ENCODE results near the gene TMEM238L.

TMEM238L gene

DNA sequence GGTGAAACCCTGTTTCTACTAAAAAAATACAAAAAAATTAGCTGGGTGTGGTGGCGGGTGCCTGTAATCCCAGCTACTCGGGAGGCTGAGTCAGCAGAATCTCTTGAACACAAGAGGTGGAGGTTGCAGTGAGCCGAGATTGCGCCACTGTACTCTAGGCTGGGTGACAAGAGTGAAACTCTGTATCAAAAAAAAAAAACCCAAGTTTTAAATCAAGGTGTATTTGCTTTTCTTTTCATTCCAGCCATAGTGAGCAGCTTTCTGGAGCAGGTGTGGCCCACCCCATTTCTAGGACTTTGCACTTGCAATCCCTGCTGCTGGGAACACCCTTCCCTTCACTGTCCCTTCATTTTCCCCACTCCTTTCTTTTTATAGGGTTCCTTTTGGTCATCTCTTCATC lies 28.8 kb downstream of the TMEM238L start:
- DNase-seq (ENCODE audit: low read depth in 3 of 3): no peak

DNA sequence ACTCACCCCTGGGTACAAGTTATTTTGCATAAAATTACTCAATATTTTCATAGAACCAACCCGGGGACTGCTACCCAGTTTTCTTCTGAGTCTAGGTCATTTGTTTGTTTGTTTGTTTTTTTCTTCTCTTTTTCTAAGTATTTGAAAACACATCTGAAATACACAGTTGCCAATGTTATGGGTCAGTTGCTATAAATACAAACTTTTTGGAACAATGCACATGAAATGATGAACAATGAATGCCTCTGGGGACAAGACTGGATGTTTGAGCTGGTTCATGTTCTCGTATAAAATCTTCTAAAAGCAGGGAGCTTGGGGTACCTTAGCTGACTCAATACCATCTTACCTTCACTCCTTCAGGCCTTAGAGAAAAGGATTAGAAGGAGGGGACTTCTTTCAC lies 30.5 kb downstream of the TMEM238L start:
- DNase-seq (ENCODE audit: low read depth in 3 of 3): no peak

DNA sequence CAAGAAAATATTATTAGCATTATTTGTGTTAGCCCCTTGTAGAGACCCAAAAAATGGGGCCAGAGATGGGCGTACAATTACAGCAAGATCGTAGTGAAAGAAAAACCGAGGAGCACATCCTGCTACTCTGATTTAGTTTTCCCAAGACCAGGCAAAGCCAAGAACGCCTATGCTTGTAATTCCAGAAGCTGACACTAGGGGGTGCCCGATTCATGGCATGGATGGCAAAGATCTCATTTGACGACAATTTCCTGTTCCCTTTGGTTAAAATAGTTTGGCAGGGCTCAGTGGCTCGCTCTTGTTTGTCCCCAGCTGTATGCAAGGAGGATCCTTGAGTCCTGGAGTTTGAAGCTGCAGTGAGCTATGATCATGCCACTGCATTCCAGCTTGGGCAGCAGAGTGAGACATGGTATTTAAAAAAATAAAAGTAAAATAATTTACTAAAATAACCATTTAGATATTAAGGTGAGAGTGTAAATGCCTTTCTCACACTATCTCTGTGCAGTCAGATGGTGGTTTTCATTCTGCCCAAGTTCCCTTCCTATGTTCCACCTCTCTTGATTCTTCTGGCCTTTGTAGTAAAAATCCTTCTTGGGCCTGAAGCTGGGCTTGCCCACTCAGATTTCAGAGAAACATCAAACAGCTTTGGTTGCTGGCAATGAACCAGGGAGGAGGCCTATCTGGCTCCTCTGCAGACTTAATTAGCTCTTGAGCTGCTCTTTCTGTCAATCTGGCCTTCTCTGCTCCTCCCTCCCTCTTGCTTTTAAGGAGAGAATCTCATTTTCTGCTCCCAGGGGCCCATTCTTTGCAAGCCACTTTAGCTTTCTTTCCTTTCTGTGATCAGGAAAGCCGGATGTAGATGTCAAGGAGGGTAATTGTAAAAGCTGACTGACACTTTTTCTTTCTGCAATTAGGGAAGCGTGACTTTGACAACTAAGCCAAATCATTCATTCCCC lies 31.2 kb downstream of the TMEM238L start:
- DNase-seq (ENCODE audit: low read depth in 3 of 3): peak in 1 of 3 experiments; percentile 4

DNA sequence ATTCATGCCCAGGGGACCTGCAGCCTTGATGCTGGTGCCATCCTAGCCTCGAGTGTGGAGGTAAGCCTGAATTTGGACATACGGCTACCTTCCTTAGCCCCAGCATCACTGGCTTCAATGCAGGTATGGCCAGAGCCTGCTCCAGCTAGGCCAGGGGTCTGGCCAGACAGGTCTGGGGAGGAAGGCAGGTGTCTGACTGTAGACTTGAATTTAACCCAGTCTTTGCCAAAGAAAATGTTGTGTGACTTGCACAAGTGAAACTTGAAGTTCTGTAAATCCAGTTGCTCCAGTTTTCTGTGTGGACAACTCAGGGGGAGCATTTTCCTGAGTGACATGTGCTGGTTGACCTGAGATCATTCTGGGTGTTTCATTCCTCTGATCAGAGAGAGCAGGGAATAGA lies 32.8 kb downstream of the TMEM238L start:
- no peak for DNase-seq (ENCODE audit: low read depth in 3 of 3)

DNA sequence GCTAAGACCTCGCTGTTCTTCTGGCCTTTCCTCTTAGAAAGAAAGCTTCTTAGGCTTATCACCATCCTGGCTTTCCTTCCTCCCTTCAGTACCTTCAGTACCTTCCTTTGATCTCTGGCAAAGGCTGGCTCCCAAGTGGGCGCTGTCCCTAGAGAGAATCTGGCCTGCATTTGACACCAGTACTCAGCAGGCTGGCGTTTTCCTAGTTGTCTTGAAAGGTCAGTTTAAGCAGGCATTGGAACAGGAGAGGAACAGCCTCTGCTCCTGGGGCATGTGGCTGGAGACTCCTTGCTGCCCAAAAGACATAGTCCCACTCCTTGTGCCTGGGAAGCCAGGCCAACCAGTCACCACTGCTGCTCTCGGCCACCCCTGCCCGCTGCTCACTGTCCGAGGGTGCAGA lies 34.1 kb downstream of the TMEM238L start:
- DNase-seq (ENCODE audit: low read depth in 3 of 3): no peak

DNA sequence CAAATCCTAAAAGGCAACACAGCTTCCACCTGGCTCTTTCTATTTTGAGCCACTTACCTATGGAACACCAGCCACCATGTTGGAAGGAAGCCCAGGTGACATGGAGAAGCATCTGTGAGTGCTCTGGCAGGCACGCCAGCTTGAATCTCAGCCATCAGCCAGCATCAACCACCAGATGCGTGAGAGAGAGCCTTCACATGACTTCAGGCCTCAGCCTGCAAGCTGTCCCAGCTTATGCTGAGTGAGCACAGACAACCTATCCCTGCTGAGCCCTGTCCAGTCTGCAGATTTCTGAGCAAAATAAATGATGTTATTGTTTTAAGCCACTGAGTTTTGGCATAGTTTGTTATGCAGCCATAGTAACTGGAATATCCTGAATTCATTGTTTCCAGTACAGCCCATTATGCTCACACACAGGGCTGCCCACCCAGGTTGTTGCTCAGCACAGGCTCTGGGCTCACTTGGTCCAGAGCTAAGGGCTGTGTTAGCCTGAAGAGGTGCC lies 35.1 kb downstream of the TMEM238L start:
- no peak for DNase-seq (ENCODE audit: low read depth in 3 of 3)

DNA sequence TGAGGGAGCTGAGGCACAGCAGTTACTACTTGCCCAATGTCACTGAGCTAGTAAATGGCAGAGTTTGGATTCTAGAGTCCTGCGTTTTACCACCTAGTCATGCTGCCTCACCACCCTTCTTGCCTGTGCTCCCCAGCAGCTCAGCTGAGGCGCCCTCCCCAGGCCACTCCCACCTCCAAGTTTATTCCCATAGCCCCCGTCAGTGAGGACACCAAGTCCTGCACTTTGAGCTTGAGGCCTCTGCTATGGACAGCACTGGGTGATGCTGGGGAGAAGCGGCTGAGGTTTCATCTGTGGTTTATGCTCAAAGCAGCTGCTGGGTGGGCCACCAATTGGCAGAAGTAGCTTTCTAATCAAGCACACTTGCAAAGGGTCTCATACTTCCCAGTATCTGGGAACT lies 36.7 kb downstream of the TMEM238L start:
- DNase-seq (ENCODE audit: low read depth in 3 of 3): no peak

DNA sequence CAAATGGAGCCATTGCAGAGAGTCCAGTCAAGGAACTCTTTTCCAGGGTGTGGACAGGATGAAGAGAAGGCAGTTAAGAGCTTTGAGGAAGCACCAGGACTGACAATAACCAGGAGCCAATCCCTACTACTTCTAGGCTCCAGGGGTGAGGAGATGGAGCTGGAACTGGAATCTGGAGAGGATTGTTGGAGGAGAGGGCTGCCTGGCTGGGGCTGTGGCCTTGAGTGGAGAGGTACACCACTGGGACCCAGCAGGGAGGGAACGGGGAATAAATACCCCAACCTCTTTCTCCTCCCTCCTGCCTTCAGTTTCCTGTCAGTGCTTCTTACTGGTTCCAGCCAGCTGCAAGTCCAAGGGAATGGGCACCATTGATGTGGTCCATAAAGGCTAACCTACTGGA lies 41.9 kb downstream of the TMEM238L start:
- DNase-seq (ENCODE audit: low read depth in 3 of 3): no peak

DNA sequence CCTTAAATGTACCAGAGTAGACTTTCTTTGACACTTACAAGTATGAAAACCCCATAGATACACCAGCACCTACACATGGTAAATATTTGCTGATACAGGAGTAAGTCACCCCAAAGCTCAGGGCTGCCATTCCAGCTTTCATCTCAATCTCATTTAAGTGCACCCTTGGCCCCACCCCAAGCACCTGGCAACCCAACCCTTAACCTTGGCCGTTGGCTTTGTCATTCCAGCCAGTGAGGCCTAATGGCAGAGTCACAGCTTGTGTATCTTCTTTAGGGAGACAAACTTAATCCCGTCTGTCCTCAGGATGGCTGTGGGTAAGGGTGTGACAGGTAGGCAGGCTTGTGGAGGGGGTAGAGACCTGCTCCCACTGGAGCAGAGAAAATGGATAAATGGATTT lies 42.6 kb downstream of the TMEM238L start:
- no peak for DNase-seq (ENCODE audit: low read depth in 3 of 3)

DNA sequence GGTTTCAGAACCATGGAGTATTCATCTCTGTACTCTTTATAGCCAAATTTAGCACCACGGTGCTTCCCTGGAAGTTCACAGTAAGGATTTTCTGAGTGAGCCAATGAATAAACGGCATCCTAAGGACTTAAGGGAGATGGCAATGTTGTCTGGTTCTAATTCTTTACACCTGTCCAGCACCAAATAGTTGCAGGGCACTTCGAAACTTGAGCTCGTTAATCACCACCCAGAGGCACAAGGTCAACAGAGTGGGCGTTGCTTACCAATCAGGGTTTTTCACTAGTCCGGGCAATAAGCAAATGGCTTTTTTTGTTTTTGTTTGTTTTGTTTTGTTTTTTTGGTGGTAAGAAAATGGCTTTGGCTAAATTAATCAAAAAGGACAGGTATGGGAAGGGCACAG lies 45.8 kb downstream of the TMEM238L start:
- DNase-seq (ENCODE audit: low read depth in 3 of 3): no peak

DNA sequence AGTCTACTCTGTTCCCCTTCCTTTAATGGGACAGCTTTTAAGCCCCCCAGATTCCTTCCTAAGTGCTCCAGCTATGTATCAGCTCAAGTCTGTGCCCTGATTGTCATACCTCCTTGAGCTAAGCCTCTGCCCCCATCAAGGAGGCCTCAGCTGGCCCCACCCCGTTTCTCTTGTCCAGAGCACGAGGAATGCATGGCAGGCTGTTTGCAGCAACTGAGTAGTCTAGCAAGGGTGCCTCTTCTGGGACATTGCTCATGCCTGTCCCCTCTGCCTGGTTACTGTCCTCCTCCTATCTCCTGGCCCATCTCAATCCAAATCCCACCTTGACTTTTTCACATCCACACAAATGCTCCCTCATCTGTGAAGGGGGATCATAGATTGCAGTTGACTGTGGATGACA lies 46.3 kb downstream of the TMEM238L start:
- no peak for DNase-seq (ENCODE audit: low read depth in 3 of 3)

DNA sequence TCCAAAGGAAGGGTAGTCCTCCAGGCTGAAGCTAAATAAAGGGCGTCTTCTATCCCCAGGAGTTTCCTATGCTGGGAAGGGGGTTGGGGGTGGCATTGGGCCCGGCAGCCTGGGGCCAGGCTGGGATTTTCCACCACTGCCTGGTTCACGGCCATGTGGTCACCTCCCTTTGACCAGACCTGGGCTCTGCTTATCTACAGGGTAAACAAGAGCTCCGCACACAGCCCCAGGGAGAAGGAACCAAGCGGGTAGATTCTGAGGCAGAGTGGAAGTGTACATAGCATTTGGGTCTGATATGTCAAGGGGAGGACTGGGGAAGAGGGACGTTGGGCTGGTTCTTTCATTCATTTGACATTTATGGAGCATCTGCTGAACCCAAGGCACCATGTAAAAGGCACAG lies 46.8 kb downstream of the TMEM238L start:
- DNase-seq (ENCODE audit: low read depth in 3 of 3): no peak

DNA sequence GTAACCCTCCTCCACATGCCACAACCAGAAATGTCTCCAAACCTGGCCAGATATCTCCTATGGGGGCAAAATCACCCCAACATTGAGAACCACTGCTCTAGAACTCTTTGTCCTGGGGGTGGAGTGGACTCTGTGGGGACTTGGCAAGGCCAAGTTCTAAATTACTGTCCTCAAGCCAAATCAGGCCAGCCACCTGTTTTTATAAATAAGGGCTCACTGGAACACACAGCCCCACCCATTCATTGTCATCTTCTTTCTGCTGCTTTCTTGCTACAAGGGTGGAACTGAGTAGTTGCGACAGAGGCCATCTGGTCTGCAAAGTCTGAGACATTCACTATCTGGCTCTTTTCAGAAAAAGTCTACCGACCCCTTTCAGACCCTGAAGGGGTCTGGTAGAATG lies 47.3 kb downstream of the TMEM238L start:
- no peak for DNase-seq (ENCODE audit: low read depth in 3 of 3)

DNA sequence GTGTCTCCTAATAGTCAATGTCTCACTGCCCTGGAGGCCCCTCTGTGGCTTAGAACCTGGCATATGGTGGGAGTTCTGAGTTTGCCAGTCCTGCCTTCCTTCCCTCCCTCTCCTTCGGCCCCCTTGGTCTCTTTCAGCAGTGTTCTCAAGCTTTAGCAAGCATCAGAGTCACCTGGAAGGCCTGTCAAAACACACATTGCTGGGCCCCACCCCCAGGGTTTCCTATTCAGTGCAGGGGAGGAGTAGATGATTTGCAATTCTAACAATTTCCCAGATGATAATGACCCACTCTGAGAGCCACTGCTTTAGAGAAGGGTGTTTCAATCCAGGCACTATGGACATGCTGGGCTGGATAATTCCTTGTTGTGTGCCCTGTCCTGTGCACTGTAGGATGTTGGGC lies 47.7 kb downstream of the TMEM238L start:
- no peak for DNase-seq (ENCODE audit: low read depth in 3 of 3)

DNA sequence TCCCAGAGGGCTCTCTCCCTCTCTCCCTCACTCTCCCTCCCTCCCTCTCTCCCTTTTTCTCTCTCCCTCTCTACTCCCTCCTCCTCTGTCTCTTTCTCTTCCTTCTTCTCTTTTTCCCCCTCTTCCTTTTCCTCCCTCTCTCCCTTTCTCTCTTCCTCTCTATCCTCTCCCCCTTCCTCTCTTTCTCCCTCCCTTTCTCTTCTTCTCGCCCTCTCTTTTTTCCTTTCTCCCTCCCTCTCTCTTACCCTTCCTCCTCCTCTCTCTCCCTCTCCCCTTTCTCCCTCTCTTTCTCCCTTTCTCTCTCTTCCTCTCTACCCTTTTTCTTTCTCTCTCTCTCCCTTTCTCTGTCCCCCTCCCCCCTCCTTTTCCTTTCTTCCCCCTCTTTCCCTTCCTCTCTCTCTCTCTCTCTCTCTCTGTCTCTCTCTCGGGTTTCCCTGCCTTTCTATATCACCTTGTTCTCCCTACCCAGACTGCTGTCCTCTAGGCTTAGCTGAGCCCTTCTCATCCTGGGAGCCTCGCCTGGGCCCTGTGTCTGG lies 48.2 kb downstream of the TMEM238L start:
- DNase-seq (ENCODE audit: low read depth in 3 of 3): no peak

DNA sequence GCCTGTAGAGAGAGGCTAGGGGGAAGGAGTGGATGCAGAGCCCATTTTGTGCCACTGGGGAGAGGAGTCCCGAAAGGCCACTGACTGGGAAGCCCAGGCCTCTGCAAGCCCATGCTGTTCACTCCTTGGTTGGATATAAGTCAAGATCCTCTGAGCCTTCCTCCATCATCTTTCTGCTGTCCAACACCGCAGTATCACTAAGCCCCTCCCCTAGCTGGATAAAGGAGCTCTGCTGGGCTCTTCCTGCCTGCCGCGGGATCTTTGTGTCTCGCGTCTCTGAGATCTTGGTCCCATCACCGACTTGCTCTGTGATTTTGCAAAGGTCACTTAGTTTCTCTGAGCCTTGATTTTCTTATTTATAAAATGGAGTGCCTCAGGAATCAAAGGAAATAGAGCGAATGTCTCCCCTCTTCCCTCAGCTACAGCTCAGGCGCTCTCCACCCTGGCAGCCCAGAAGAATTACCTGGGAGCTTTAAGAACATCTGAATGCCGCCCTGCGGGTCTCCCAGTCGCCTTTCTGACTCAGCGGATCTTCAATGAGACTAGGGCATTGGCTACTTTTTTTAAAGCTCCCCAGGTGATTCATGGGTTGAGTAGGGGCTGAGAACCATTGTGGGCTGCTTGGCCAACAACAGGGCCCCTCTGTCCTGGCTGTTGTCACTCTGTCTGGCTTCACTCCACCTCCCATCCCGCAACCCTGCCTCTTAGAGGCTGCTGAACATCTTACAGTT lies 48.9 kb downstream of the TMEM238L start:
- DNase-seq (ENCODE audit: low read depth in 3 of 3): no peak

DNA sequence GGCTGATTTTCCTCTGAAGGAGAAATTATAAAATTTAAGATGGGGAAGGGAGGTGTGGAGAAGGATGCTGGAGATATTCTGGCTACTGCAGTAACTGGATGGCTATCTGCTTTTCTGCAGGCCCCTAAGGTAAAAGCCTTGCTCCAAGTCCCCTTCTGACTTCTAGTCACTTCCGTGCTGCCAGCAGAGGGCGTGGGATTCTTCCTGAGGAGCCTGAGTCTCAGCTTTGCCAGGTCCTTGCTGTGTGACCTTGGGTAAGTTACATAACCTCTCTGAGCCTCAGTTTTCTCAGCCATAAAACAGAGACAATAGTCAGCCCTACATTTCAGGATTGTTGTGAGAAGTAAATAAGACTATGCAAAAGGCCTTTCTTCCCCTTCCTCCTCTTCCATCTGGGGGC lies 49.8 kb downstream of the TMEM238L start:
- no peak for DNase-seq (ENCODE audit: low read depth in 3 of 3)

DNA sequence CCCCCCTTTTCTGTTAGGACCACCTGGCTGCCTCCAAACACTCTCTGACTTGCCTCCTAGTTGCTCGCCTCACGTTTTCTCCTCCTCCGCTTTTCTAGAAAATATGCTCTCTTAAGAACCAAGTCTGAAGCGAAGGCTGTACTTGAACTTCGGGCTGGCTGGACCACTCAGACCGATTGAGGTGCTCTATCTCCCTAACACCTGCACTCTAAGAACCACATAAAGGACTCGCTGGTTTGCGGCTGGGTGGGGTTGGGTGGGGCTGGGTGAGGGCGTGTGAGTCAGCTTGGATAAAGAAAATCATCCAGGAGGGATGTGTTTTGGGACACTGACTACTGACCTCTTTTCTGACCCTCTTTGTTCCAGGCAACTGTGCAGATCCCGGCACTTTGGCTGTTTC lies 51.2 kb downstream of the TMEM238L start:
- DNase-seq (ENCODE audit: low read depth in 3 of 3): no peak

DNA sequence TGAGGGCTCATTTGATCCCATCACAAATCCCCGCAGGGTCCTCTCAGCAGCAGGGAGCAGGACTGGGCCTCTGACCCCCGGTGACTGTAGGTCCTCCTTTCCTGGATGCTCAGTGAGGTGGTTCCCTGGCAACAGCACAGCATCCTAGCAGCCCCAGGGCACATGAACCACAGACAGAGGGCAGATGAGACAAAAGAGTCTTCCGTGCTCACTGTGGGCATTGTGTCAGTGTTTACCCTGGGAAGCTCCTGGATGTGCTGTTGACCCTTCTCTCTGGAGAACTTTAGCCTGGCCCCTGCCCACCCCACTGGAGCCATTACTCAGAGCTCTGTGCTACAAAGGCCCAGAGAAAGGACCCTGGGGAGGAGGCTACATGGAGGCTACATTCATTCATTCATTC lies 52.3 kb downstream of the TMEM238L start:
- DNase-seq (ENCODE audit: low read depth in 3 of 3): no peak

DNA sequence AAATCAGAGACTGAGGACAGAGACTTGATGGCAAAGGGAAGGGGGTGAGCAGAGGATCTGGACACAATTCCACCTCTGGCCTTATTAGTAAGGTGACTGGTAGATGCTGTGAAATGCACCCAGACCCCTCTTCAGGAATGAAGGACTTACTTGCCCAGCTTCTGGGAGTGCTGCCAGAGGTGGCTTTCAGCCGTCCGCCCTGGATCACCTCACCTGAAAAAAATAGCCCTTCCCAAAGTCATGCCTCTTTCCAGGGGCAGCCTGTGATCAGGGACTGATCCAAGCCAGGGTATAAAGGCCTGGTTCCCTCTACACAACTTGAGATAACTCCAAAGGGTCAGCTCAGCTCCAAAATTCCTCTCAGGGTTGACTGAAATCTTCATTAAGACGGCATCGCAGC lies 53.7 kb downstream of the TMEM238L start:
- no peak for DNase-seq (ENCODE audit: low read depth in 3 of 3)

DNA sequence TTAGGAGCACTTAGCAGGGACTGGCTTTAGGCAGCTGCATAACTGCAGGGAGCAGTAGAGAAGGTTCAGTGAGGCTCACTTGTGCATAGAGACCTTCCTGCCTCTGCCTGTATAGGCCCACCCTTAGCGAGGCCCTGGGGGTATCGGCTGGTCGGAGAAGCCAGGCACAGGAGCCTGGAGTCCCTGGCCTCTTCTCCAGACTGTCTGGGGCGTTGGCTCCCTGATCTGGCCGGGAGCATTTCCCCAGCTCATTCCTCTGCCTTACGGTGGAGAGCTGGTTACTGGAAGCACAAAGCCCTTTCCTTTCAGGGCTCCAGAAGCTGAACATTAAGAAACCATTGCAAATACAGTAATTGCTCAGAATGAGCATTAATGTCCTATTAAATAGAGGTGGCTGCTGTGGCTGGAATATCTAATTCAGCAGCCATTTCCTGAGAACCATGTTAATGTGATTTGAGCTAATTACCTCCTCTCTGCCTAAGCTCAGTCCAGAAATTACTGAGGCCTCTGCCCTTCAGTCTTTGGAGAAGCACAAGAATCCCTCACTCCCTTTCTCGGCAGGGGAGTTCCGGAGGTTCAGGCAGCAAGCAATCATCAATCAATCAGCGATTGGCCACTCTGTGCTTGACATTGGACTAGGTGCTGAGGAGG lies 55.2 kb downstream of the TMEM238L start:
- DNase-seq (ENCODE audit: low read depth in 3 of 3): no peak

DNA sequence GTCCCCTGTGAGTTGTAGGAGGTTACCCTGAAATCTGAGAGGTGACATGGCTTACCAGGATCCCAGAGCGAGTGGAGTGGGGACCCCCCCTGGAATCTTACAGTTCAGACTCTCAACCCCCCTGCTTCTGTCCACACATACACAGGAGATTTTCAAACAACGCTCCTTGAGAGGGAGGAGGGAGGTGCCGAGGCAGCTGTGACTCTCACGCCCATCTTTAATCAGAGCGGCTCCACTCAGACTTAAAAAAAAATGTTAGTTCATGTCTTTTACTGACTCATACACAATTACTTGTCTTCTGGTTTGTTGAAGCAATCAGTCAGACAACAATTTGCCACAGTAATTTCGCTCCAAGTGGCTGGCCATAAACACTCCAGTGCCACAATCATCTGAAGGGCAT lies 58.7 kb downstream of the TMEM238L start:
- no peak for DNase-seq (ENCODE audit: low read depth in 3 of 3)

All from stimulated activated CD4-positive, alpha-beta T cell treated with anti-CD3 and anti-CD28 coated beads, TNF-alpha, amount 100 ng/mL, for 4 hours (primary cell).